Fibroblast of pulmonary artery (primary cell): ENCODE results near the gene OLFML3.

ENCODE experiments used
- DNase-seq: peaks from one replicate; pipeline ENCODE4 v3.0.0-alpha.2; 2010; ENCODE audit warnings: low read depth
- H3K4me3 ChIP-seq: replicated peaks from 2 replicates; pipeline ENCODE4 v1.5.1; 2011; ENCODE audit warnings: low read depth, mild to moderate bottlenecking, control low read depth, low read length, moderate library complexity
- CTCF ChIP-seq: IDR thresholded peaks from 2 replicates; pipeline ENCODE4 v1.5.1; 2011; ENCODE audit warnings: mild to moderate bottlenecking, control low read depth, low read length, inconsistent platforms; ENCODE audit errors: missing control alignments

Gene OLFML3

GRCh38 chr1:114023377-114023776 is 44.1 kb downstream of the OLFML3 start:
- DNase-seq, result no peak
- TF ChIP-seq CTCF, result no peak
- H3K4me3 ChIP-seq, result no peak overlapping the region

GRCh38 chr1:114024049-114024448 is 44.8 kb downstream of the OLFML3 start:
- DNase-seq, result no peak
- no peak overlapping the region for H3K4me3 ChIP-seq
- TF ChIP-seq CTCF, result no peak

GRCh38 chr1:114025609-114026401 is 46.5 kb downstream of the OLFML3 start:
- no peak overlapping the region for H3K4me3 ChIP-seq
- no peak for DNase-seq
- TF ChIP-seq CTCF, result no peak

GRCh38 chr1:114026797-114027196 is 47.5 kb downstream of the OLFML3 start:
- TF ChIP-seq CTCF, result no peak
- DNase-seq, result no peak
- H3K4me3 ChIP-seq, result no peak overlapping the region
